HG02870 (cell line): ENCODE data around the gene SLC13A3.

Experiments used
- ATAC-seq: cut with Tn5 transposase; IDR thresholded peaks from one replicate; pipeline ENCODE4 v1.9.1; 2021; ENCODE audit warnings: mild to moderate bottlenecking, moderate library complexity; ENCODE audit not compliant: unreplicated experiment

The SLC13A3 gene

GRCh38 chr20:46660487-46660886 lies 9.2 kb upstream of the SLC13A3 start:
- no peak for ATAC-seq

- no peak for ATAC-seq
These were observed 6.4 kb upstream of the SLC13A3 start for GRCh38 chr20:46657618-46658017.

GRCh38 chr20:46657137-46657536 lies 5.9 kb upstream of the SLC13A3 start:
- ATAC-seq, result no peak

- ATAC-seq, result no peak
These were observed 1.4 kb upstream of the SLC13A3 start for GRCh38 chr20:46652699-46653098.

- no peak for ATAC-seq
These were observed 626 bp downstream of the SLC13A3 start for GRCh38 chr20:46650575-46651090.

GRCh38 chr20:46649965-46650542 lies 1.2 kb downstream of the SLC13A3 start:
- ATAC-seq, result no peak

GRCh38 chr20:46649650-46649949 lies 1.7 kb downstream of the SLC13A3 start:
- ATAC-seq, result no peak

GRCh38 chr20:46648903-46649649 lies 2.2 kb downstream of the SLC13A3 start:
- no peak for ATAC-seq

GRCh38 chr20:46647469-46647868 lies 3.8 kb downstream of the SLC13A3 start:
- ATAC-seq, result no peak

GRCh38 chr20:46646659-46647380 lies 4.4 kb downstream of the SLC13A3 start:
- no peak for ATAC-seq

GRCh38 chr20:46646122-46646521 lies 5.1 kb downstream of the SLC13A3 start:
- ATAC-seq, result no peak

- ATAC-seq, result no peak
These were observed 6.5 kb downstream of the SLC13A3 start for GRCh38 chr20:46644733-46645132.

- no peak for ATAC-seq
These were observed 7.1 kb downstream of the SLC13A3 start for GRCh38 chr20:46644160-46644559.

GRCh38 chr20:46642969-46643343 lies 8.3 kb downstream of the SLC13A3 start:
- no peak for ATAC-seq

GRCh38 chr20:46642265-46642968 lies 8.8 kb downstream of the SLC13A3 start:
- no peak for ATAC-seq

- ATAC-seq, result no peak
These were observed 9.8 kb downstream of the SLC13A3 start for GRCh38 chr20:46641424-46641823.

GRCh38 chr20:46640536-46641311 lies 10.5 kb downstream of the SLC13A3 start:
- ATAC-seq, result no peak

- no peak for ATAC-seq
These were observed 11.2 kb downstream of the SLC13A3 start for GRCh38 chr20:46640044-46640443.

GRCh38 chr20:46639587-46639986 lies 11.7 kb downstream of the SLC13A3 start:
- ATAC-seq, result no peak

- ATAC-seq, result no peak
These were observed 12.4 kb downstream of the SLC13A3 start for GRCh38 chr20:46638898-46639274.
